ENCODE results near the gene MTUS2.

The MTUS2 gene

GRCh38 chr13:29491248-29491647, 671.1 kb downstream of the MTUS2 start:
- H3K9ac ChIP-seq (ENCODE audit: low read depth, low read length): no peak overlapping the region
- H4K20me1 ChIP-seq (ENCODE audit: insufficient read depth, low read length): no peaks in the 10 kb centered on the region
- peaks cover 33% of the 10 kb centered on the region for H3K36me3 ChIP-seq (ENCODE audit: insufficient read depth, low read length)
- H3K27ac ChIP-seq (ENCODE audit: low read length): no peak overlapping the region
- DNase-seq: no peak
- ATAC-seq (ENCODE audit: insufficient read depth, low read depth): no peak
- no peak for TF ChIP-seq EZH2 (IDR thresholded peaks at IDR 0.05; ENCODE audit: borderline replicate concordance, low read depth, low read length, severe bottlenecking)
- TF ChIP-seq, protein P1, sequence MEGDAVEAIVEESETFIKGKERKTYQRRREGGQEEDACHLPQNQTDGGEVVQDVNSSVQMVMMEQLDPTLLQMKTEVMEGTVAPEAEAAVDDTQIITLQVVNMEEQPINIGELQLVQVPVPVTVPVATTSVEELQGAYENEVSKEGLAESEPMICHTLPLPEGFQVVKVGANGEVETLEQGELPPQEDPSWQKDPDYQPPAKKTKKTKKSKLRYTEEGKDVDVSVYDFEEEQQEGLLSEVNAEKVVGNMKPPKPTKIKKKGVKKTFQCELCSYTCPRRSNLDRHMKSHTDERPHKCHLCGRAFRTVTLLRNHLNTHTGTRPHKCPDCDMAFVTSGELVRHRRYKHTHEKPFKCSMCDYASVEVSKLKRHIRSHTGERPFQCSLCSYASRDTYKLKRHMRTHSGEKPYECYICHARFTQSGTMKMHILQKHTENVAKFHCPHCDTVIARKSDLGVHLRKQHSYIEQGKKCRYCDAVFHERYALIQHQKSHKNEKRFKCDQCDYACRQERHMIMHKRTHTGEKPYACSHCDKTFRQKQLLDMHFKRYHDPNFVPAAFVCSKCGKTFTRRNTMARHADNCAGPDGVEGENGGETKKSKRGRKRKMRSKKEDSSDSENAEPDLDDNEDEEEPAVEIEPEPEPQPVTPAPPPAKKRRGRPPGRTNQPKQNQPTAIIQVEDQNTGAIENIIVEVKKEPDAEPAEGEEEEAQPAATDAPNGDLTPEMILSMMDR (IDR thresholded peaks at IDR 0.05; ENCODE audit: borderline replicate concordance, extremely low read depth, low read length, poor library complexity, severe bottlenecking): no peak
- no peaks in the 10 kb centered on the region for H3K4me1 ChIP-seq (ENCODE audit: insufficient read depth, low read length)
- no peak overlapping the region for H2AFZ ChIP-seq (ENCODE audit: low read depth, low read length)
- H3K4me3 ChIP-seq (ENCODE audit: low read depth in 1 of 2, low read length in 2 of 2): no peak overlapping the region
- H3K27me3 ChIP-seq (ENCODE audit: insufficient read depth, low read length, poor library complexity): no peaks in the 10 kb centered on the region
- H3K9me3 ChIP-seq (ENCODE audit: insufficient read depth, low read length, severe bottlenecking): no peaks in the 10 kb centered on the region
- no peaks in the 10 kb centered on the region for H3K79me2 ChIP-seq (ENCODE audit: insufficient read depth, low read length)
- H3K4me2 ChIP-seq (ENCODE audit: insufficient read depth, low read length): no peak overlapping the region

GRCh38 chr13:29493796-29494195, 673.7 kb downstream of the MTUS2 start:
- no peak for ATAC-seq (ENCODE audit: insufficient read depth, low read depth)

DNA sequence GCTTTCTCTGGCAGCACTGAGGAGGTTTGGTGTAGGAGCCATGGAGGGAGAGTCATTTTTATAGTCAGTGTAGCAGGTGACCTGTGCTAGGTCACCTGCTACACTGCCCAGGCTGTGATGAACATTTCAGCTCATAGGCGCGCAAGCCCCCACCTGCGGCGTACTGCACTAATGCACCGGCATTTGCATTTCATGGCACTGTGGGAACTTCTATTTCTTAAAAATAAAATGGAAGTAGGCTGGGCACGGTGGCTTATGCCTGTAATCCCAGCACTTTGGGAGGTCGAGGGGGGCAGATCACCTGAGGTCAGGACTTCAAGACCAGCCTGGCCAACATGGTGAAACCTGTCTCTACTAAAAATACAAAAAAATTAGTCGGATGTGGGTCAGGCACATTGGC, 674.4 kb downstream of the MTUS2 start:
- ATAC-seq (ENCODE audit: insufficient read depth, low read depth): no peak
- H3K27ac ChIP-seq (ENCODE audit: low read length): no peak overlapping the region

More at GRCh38 chr13:29493796-29494195, 673.7 kb downstream of the MTUS2 start:
- Histone ChIP-seq H4K20me1 (ENCODE audit: insufficient read depth, low read length) (no peaks in the 10 kb centered on the region), H3K27me3 (ENCODE audit: insufficient read depth, low read length, poor library complexity) (no peaks in the 10 kb centered on the region), H3K4me3 (ENCODE audit: low read depth in 1 of 2, low read length in 2 of 2) (no peak overlapping the region), H3K27ac (ENCODE audit: low read length) (no peak overlapping the region), H3K9ac (ENCODE audit: low read depth, low read length) (no peak overlapping the region), H3K4me2 (ENCODE audit: insufficient read depth, low read length) (no peak overlapping the region), H3K9me3 (ENCODE audit: insufficient read depth, low read length, severe bottlenecking) (no peaks in the 10 kb centered on the region), H2AFZ (ENCODE audit: low read depth, low read length) (no peak overlapping the region), H3K4me1 (ENCODE audit: insufficient read depth, low read length) (no peaks in the 10 kb centered on the region), H3K79me2 (ENCODE audit: insufficient read depth, low read length) (no peaks in the 10 kb centered on the region), H3K36me3 (ENCODE audit: insufficient read depth, low read length) (peaks cover 36% of the 10 kb centered on the region)
- TF ChIP-seq, protein P1 (IDR thresholded peaks at IDR 0.05; ENCODE audit: borderline replicate concordance, extremely low read depth, low read length, poor library complexity, severe bottlenecking): no peak
- TF ChIP-seq EZH2 (IDR thresholded peaks at IDR 0.05; ENCODE audit: borderline replicate concordance, low read depth, low read length, severe bottlenecking): no peak
- no peak for DNase-seq

More for the DNA sequence above, 674.4 kb downstream of the MTUS2 start:
- H3K79me2 ChIP-seq (ENCODE audit: insufficient read depth, low read length): no peaks in the 10 kb centered on the region
- no peak overlapping the region for H2AFZ ChIP-seq (ENCODE audit: low read depth, low read length)
- no peak for TF ChIP-seq EZH2 (IDR thresholded peaks at IDR 0.05; ENCODE audit: borderline replicate concordance, low read depth, low read length, severe bottlenecking)
- TF ChIP-seq, protein P1 (IDR thresholded peaks at IDR 0.05; ENCODE audit: borderline replicate concordance, extremely low read depth, low read length, poor library complexity, severe bottlenecking): no peak
- no peak for DNase-seq
- peaks cover 41% of the 10 kb centered on the region for H3K36me3 ChIP-seq (ENCODE audit: insufficient read depth, low read length)
- no peak overlapping the region for H3K4me3 ChIP-seq (ENCODE audit: low read depth in 1 of 2, low read length in 2 of 2)
- no peaks in the 10 kb centered on the region for H3K27me3 ChIP-seq (ENCODE audit: insufficient read depth, low read length, poor library complexity)
- H3K4me1 ChIP-seq (ENCODE audit: insufficient read depth, low read length): no peaks in the 10 kb centered on the region
- no peaks in the 10 kb centered on the region for H4K20me1 ChIP-seq (ENCODE audit: insufficient read depth, low read length)
- H3K9me3 ChIP-seq (ENCODE audit: insufficient read depth, low read length, severe bottlenecking): no peaks in the 10 kb centered on the region
- H3K9ac ChIP-seq (ENCODE audit: low read depth, low read length): no peak overlapping the region
- no peak overlapping the region for H3K4me2 ChIP-seq (ENCODE audit: insufficient read depth, low read length)

All from DND-41 (cell line).